ENCODE data around the gene SLC6A6. TPM values are rescaled to one million over a fixed set of nuclear protein-coding genes. Genes with fewer than 3 reads are reported as not detected.

The SLC6A6 gene
- total and polyA plus RNA-seq, 2 experiments from 2014 or later, result 4.6 to 10.6 TPM

GRCh38 chr3:14475621-14476020 is 73.2 kb downstream of the SLC6A6 start:
- Histone ChIP-seq H3K9me2 (ENCODE audit: insufficient read depth) (no peaks in the 10 kb centered on the region), H3K79me2 (ENCODE audit: insufficient read depth) (no peaks in the 10 kb centered on the region), H3K9ac (no peak overlapping the region), H2AFZ (no peak overlapping the region), H4K20me1 (ENCODE audit: insufficient read depth) (no peaks in the 10 kb centered on the region), H3K9me3 (ENCODE audit: low read depth) (no peaks in the 10 kb centered on the region), H3K36me3 (ENCODE audit: low read depth) (0 out of 2 replicates have a peak, but pooled peaks cover 14% of the 10 kb centered on the region), H3K4me1 (ENCODE audit: insufficient read depth) (peaks cover 26% of the 10 kb centered on the region), H3K27me3 (replicated peaks; ENCODE audit: insufficient read depth) (no peaks in the 10 kb centered on the region), H3K27ac (no peak overlapping the region), H3K4me3 (no peak overlapping the region), H3K4me2 (ENCODE audit: unreplicated experiment) (no peak overlapping the region), H3F3A (ENCODE audit: insufficient read depth) (peaks cover 14% of the 10 kb centered on the region; the same call in 1 of the 2 replicates)
- DNase-seq, result no peak
- in situ Hi-C loops (cut with MboI), result no loop called here
- TF ChIP-seq EZH2 (IDR thresholded peaks at IDR 0.05; ENCODE audit: insufficient read depth, poor library complexity, severe bottlenecking) (no peak), EZH2phosphoT487 (IDR thresholded peaks at IDR 0.05; ENCODE audit: insufficient read depth, low read depth) (no peak)
- WGBS, 2 experiments (ENCODE audit: low coverage in 1 of 2, low lambda C conversion rate in 2 of 2, missing lambda C conversion rate in 2 of 2), result 72 to 73% methylated on average over 7 of the region's 7 CpGs

GRCh38 chr3:14476583-14477265 is 74.3 kb downstream of the SLC6A6 start:
- Histone ChIP-seq H3K4me3 (no peak overlapping the region), H3K9me3 (ENCODE audit: low read depth) (no peaks in the 10 kb centered on the region), H3K27me3 (replicated peaks; ENCODE audit: insufficient read depth) (no peaks in the 10 kb centered on the region), H3K79me2 (ENCODE audit: insufficient read depth) (no peaks in the 10 kb centered on the region), H3K9me2 (ENCODE audit: insufficient read depth) (no peaks in the 10 kb centered on the region), H3K9ac (no peak overlapping the region), H3K27ac (no peak overlapping the region), H3K36me3 (ENCODE audit: low read depth) (0 out of 2 replicates have a peak, but pooled peaks cover 14% of the 10 kb centered on the region), H3F3A (ENCODE audit: insufficient read depth) (peaks cover 6% of the 10 kb centered on the region; the same call in 1 of the 2 replicates), H3K4me1 (ENCODE audit: insufficient read depth) (peaks cover 21% of the 10 kb centered on the region), H4K20me1 (ENCODE audit: insufficient read depth) (no peaks in the 10 kb centered on the region), H3K4me2 (ENCODE audit: unreplicated experiment) (no peak overlapping the region), H2AFZ (no peak overlapping the region)
- in situ Hi-C loops (cut with MboI), result no loop called here
- no peak for TF ChIP-seq EZH2 (IDR thresholded peaks at IDR 0.05; ENCODE audit: insufficient read depth, poor library complexity, severe bottlenecking)
- no peak for TF ChIP-seq EZH2phosphoT487 (IDR thresholded peaks at IDR 0.05; ENCODE audit: insufficient read depth, low read depth)
- DNase-seq, result no peak
- 96 to 97% methylated on average over 13 of the region's 13 CpGs for WGBS, 2 experiments (ENCODE audit: low coverage in 1 of 2, low lambda C conversion rate in 2 of 2, missing lambda C conversion rate in 2 of 2)

GRCh38 chr3:14477311-14477935 is 75.0 kb downstream of the SLC6A6 start:
- peaks cover 14% of the 10 kb centered on the region for H3K4me1 ChIP-seq (ENCODE audit: insufficient read depth)
- in situ Hi-C loops (cut with MboI), result no loop called here
- 0 out of 2 replicates have a peak, but pooled peaks cover 14% of the 10 kb centered on the region for H3K36me3 ChIP-seq (ENCODE audit: low read depth)
- no peak overlapping the region for H3K9ac ChIP-seq
- H3K27ac ChIP-seq, result no peak overlapping the region
- H3K27me3 ChIP-seq (replicated peaks; ENCODE audit: insufficient read depth), result no peaks in the 10 kb centered on the region
- no peaks in the 10 kb centered on the region for H3K9me2 ChIP-seq (ENCODE audit: insufficient read depth)
- no peaks in the 10 kb centered on the region for H3F3A ChIP-seq (ENCODE audit: insufficient read depth)
- H4K20me1 ChIP-seq (ENCODE audit: insufficient read depth), result no peaks in the 10 kb centered on the region
- WGBS, 2 experiments (ENCODE audit: low coverage in 1 of 2, low lambda C conversion rate in 2 of 2, missing lambda C conversion rate in 2 of 2), result 93 to 98% methylated on average over 11 of the region's 11 CpGs
- no peak for TF ChIP-seq EZH2phosphoT487 (IDR thresholded peaks at IDR 0.05; ENCODE audit: insufficient read depth, low read depth)
- no peak overlapping the region for H3K4me2 ChIP-seq (ENCODE audit: unreplicated experiment)
- H3K9me3 ChIP-seq (ENCODE audit: low read depth), result no peaks in the 10 kb centered on the region
- no peak overlapping the region for H3K4me3 ChIP-seq
- H2AFZ ChIP-seq, result no peak overlapping the region
- DNase-seq, result no peak
- H3K79me2 ChIP-seq (ENCODE audit: insufficient read depth), result no peaks in the 10 kb centered on the region

- Histone ChIP-seq H3K9me2 (ENCODE audit: insufficient read depth) (no peaks in the 10 kb centered on the region), H3K79me2 (ENCODE audit: insufficient read depth) (no peaks in the 10 kb centered on the region), H3K27ac (no peak overlapping the region), H3K27me3 (replicated peaks; ENCODE audit: insufficient read depth) (no peaks in the 10 kb centered on the region), H3K4me1 (ENCODE audit: insufficient read depth) (no peaks in the 10 kb centered on the region), H2AFZ (no peak overlapping the region), H3K4me3 (no peak overlapping the region), H3K9ac (no peak overlapping the region), H3K9me3 (ENCODE audit: low read depth) (no peaks in the 10 kb centered on the region), H4K20me1 (ENCODE audit: insufficient read depth) (no peaks in the 10 kb centered on the region), H3F3A (ENCODE audit: insufficient read depth) (no peaks in the 10 kb centered on the region), H3K36me3 (ENCODE audit: low read depth) (peaks cover 14% of the 10 kb centered on the region; the same call in 1 of the 2 replicates), H3K4me2 (ENCODE audit: unreplicated experiment) (no peak overlapping the region)
- TF ChIP-seq EZH2phosphoT487 (IDR thresholded peaks at IDR 0.05; ENCODE audit: insufficient read depth, low read depth) (no peak), EZH2 (IDR thresholded peaks at IDR 0.05; ENCODE audit: insufficient read depth, poor library complexity, severe bottlenecking) (no peak)
- DNase-seq, result no peak
- in situ Hi-C loops (cut with MboI), result no loop called here
- WGBS, 2 experiments (ENCODE audit: low coverage in 1 of 2, low lambda C conversion rate in 2 of 2, missing lambda C conversion rate in 2 of 2), result 99% methylated on average over 8 of the region's 8 CpGs
Measured at GRCh38 chr3:14478956-14479550, 76.6 kb downstream of the SLC6A6 start.
